Choroid plexus epithelial cell (primary cell): ENCODE measurements around the gene H2AZ2.
A peak's percentile ranks its signal among the peaks of the same experiment; 100 is the strongest.
"Not testable (repeated sequence)": the region's sequence is repeated elsewhere in the genome, so short reads cannot be mapped to it uniquely, and the experiment has no call there.

Experiments used
- DNase-seq: peaks from one replicate; pipeline ENCODE4 v3.0.0-alpha.2; 2010; ENCODE audit warnings: low read depth
- H3K4me3 ChIP-seq: 2 replicates; pipeline ENCODE4 v1.5.1; 2011; ENCODE audit warnings: low read depth, mild to moderate bottlenecking, control low read depth, low read length, moderate library complexity
- CTCF ChIP-seq: conservative IDR thresholded peaks from 2 replicates; pipeline ENCODE4 v1.5.1; 2011; ENCODE audit warnings: low read depth, mild to moderate bottlenecking, control low read depth, inconsistent platforms, low read length, moderate library complexity

H2AZ2 gene

GRCh38 chr7:44849259-44849884 is 1.5 kb upstream of the H2AZ2 start:
- no peak overlapping the region for H3K4me3 ChIP-seq
- peak; percentile 28 for DNase-seq
- TF ChIP-seq CTCF: no peak

- peak overlapping the region; percentile 61 for H3K4me3 ChIP-seq
- TF ChIP-seq CTCF: peak; percentile 68
- DNase-seq: peak; percentile 87
Observed at GRCh38 chr7:44847509-44847919, 373 bp downstream of the H2AZ2 start.

- H3K4me3 ChIP-seq: peak overlapping the region; percentile 61
- DNase-seq: no peak
- no peak for TF ChIP-seq CTCF
Observed at GRCh38 chr7:44846816-44847508, 925 bp downstream of the H2AZ2 start.

GRCh38 chr7:44846390-44846789 is 1.5 kb downstream of the H2AZ2 start:
- peak overlapping the region; percentile 61 for H3K4me3 ChIP-seq
- not testable (repeated sequence) for DNase-seq

- no peak overlapping the region for H3K4me3 ChIP-seq
- TF ChIP-seq CTCF: no peak
- DNase-seq: no peak
Observed at GRCh38 chr7:44845451-44845850, 2.4 kb downstream of the H2AZ2 start.

- not testable (repeated sequence) for DNase-seq
Observed at GRCh38 chr7:44843440-44843839, 4.4 kb downstream of the H2AZ2 start.

GRCh38 chr7:44842675-44843074 is 5.2 kb downstream of the H2AZ2 start:
- not testable (repeated sequence) for DNase-seq, H3K4me3 ChIP-seq

More at GRCh38 chr7:44843440-44843839, 4.4 kb downstream of the H2AZ2 start:
- not testable (repeated sequence) for H3K4me3 ChIP-seq

- TF ChIP-seq CTCF: no peak
- no peak overlapping the region for H3K4me3 ChIP-seq
- DNase-seq: no peak
Observed at GRCh38 chr7:44838751-44839150, 9.1 kb downstream of the H2AZ2 start.

- TF ChIP-seq CTCF: no peak
- no peak overlapping the region for H3K4me3 ChIP-seq
- no peak for DNase-seq
Observed at GRCh38 chr7:44827567-44827966, 20.3 kb downstream of the H2AZ2 start.
